Measurements from ENCODE around the gene ALDH1L2. TPM values are rescaled to one million over a fixed set of nuclear protein-coding genes. Genes with fewer than 3 reads are reported as not detected.

The ALDH1L2 gene
- total RNA-seq, 1 donor, result 55.4 TPM

DNA sequence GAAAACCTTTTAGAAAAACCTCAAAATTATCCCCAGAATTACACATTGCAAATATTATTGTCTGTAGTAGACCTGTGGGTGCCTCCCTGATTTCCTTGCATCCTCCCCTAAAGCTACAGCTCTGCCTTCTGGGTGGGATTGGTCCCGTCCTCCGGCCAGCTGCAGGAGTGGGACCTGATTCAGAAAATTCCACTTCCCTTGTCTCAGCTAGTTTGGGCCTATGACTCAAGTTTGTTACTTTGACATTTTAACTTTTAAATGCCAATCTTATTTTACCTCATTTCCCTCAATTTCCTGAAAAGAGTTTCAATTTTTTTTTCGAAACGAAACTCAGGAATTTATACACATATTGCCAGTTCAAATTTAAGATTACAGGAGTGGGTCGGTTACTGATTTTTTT, 113.0 kb downstream of the ALDH1L2 start:
- H3K36me3 ChIP-seq (ENCODE audit: insufficient read depth, low read length), result no peaks in the 10 kb centered on the region
- no peak overlapping the region for H3K4me3 ChIP-seq (ENCODE audit: insufficient read depth, low read length)
- no peaks in the 10 kb centered on the region for H4K20me1 ChIP-seq (ENCODE audit: insufficient read depth, low read length)
- DNase-seq (ENCODE audit: insufficient read length, low spot score, missing footprints), result peak; percentile 53
- H3K4me2 ChIP-seq (ENCODE audit: insufficient read depth, low read length), result no peak overlapping the region
- no peaks in the 10 kb centered on the region for H3K27me3 ChIP-seq (ENCODE audit: insufficient read depth, low read length)
- H3K9me3 ChIP-seq (ENCODE audit: low read depth, low read length), result no peaks in the 10 kb centered on the region
- no peaks in the 10 kb centered on the region for H3K79me2 ChIP-seq (ENCODE audit: insufficient read depth, low read length)
- peak overlapping the region; percentile 7 for H2AFZ ChIP-seq (ENCODE audit: low read length)
- H3K27ac ChIP-seq (ENCODE audit: low read depth, low read length), result no peak overlapping the region
- peaks cover 7% of the 10 kb centered on the region for H3K4me1 ChIP-seq (ENCODE audit: insufficient read depth, low read length)
- TF ChIP-seq, protein P1, sequence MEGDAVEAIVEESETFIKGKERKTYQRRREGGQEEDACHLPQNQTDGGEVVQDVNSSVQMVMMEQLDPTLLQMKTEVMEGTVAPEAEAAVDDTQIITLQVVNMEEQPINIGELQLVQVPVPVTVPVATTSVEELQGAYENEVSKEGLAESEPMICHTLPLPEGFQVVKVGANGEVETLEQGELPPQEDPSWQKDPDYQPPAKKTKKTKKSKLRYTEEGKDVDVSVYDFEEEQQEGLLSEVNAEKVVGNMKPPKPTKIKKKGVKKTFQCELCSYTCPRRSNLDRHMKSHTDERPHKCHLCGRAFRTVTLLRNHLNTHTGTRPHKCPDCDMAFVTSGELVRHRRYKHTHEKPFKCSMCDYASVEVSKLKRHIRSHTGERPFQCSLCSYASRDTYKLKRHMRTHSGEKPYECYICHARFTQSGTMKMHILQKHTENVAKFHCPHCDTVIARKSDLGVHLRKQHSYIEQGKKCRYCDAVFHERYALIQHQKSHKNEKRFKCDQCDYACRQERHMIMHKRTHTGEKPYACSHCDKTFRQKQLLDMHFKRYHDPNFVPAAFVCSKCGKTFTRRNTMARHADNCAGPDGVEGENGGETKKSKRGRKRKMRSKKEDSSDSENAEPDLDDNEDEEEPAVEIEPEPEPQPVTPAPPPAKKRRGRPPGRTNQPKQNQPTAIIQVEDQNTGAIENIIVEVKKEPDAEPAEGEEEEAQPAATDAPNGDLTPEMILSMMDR (IDR thresholded peaks at IDR 0.05; ENCODE audit: extremely low read depth, low read depth, low read length), result no peak

Other genes starting within 250 kb of the ALDH1L2 start
- 36.5 and 36.6 TPM in 2 replicates for gene SLC41A2, start 126.2 kb downstream of the ALDH1L2 start, total RNA-seq
- 4.3 and 4.4 TPM in 2 replicates for gene NOPCHAP1, start 98.1 kb downstream of the ALDH1L2 start, total RNA-seq
- gene WASHC4, start 23.3 kb upstream of the ALDH1L2 start, total RNA-seq, result 124 and 131 TPM in 2 replicates
- gene APPL2, start 151.7 kb upstream of the ALDH1L2 start, total RNA-seq, result 67.0 and 91.3 TPM in 2 replicates
- gene C12orf75, start 246.2 kb upstream of the ALDH1L2 start, total RNA-seq, result 48.5 and 58.0 TPM in 2 replicates

All from osteoblast (primary cell).